MCF 10A (cell line): Measurements from ENCODE around the gene CIDEB. TPM values are rescaled to one million over a fixed set of nuclear protein-coding genes. Genes with fewer than 3 reads are reported as not detected.

ENCODE experiments used
- BruUV-seq: library from RNA; stranded (reverse); fragments of 400-500 nt; replicated peaks from 2 replicates; lab custom pipeline; 2021; lab: Mats Ljungman, UMichigan
- CTCF ChIA-PET: fragments of 300-600 bp; sonication (Branson Sonifier 250); formaldehyde crosslinking; extraction: SDS; loops from one replicate; lab custom pipeline; 2021; ENCODE audit warnings: antibody characterized with exemption, inconsistent platforms; lab: Yijun Ruan, JAX
- POLR2A ChIA-PET: fragments of 300-600, 350-650 bp; sonication (Branson Sonifier 250); formaldehyde crosslinking; extraction: SDS; loops from one replicate; lab custom pipeline; 2020; ENCODE audit warnings: antibody characterized with exemption, inconsistent platforms; lab: Yijun Ruan, JAX
- DNase-seq: peaks from one replicate; pipeline ENCODE4 v3.0.0-alpha.2; 2018; ENCODE audit not compliant: unreplicated experiment
- H3K27ac Mint-ChIP-seq: one replicate; pipeline ENCODE4 v1.8.0; 2022; ENCODE audit warnings: mild to moderate bottlenecking, low read depth, mixed read lengths; ENCODE audit not compliant: unreplicated experiment
- H3K27me3 Mint-ChIP-seq: one replicate; pipeline ENCODE4 v1.8.0; 2022; ENCODE audit warnings: mixed read lengths; ENCODE audit not compliant: insufficient read depth, unreplicated experiment
- H3K36me3 Mint-ChIP-seq: one replicate; pipeline ENCODE4 v1.8.0; 2022; ENCODE audit warnings: mild to moderate bottlenecking, moderate library complexity, mixed read lengths; ENCODE audit not compliant: insufficient read depth, unreplicated experiment
- H3K4me1 Mint-ChIP-seq: one replicate; pipeline ENCODE4 v1.8.0; 2022; ENCODE audit warnings: mixed read lengths; ENCODE audit not compliant: insufficient read depth, unreplicated experiment
- H3K4me3 Mint-ChIP-seq: one replicate; pipeline ENCODE4 v1.8.0; 2022; ENCODE audit warnings: mild to moderate bottlenecking, moderate library complexity, mixed read lengths; ENCODE audit not compliant: unreplicated experiment
- H3K9me3 Mint-ChIP-seq: one replicate; pipeline ENCODE4 v1.8.0; 2022; ENCODE audit warnings: mixed read lengths; ENCODE audit not compliant: unreplicated experiment
- CTCF ChIP-seq: fragments of 200-600 bp; IDR thresholded peaks from one replicate; pipeline ENCODE4 v1.8.0; 2022; ENCODE audit warnings: antibody characterized with exemption, mild to moderate bottlenecking; ENCODE audit not compliant: unreplicated experiment
- intact Hi-C: fragments of 100-400 bp; cut with micrococcal nuclease; formaldehyde crosslinking; loops from 2 replicates; pipeline ENCODE4 v1.14.1; 2022
- total RNA-seq: library from RNA; stranded (reverse); gene quantifications from 2 replicates; pipeline ENCODE4 v1.2.3, GENCODE V29; 2022

Gene CIDEB
- total RNA-seq, 1 experiment from 2014 or later: 1.3 TPM

- Mint-ChIP-seq H3K4me1 (peaks cover 2% of the 10 kb centered on the region), H3K27ac (no peak overlapping the region), H3K9me3 (no peaks in the 10 kb centered on the region), H3K4me3 (no peak overlapping the region), H3K36me3 (peaks cover 5% of the 10 kb centered on the region), H3K27me3 (peaks cover 11% of the 10 kb centered on the region)
- no peak for DNase-seq
- no peak for TF ChIP-seq CTCF
- BruUV-seq: no TSS peak
- POLR2A ChIA-PET: interaction anchor here (1.6 to 2.2 kb wide), 2 partner anchors 94 to 99 kb away, joined by 3 to 6 read pairs; no protein-coding TSS in a partner anchor
- intact Hi-C loops: no loop called here
- CTCF ChIA-PET: interaction anchor here (0.8 to 16.6 kb wide), 11 partner anchors 9 to 104 kb away, joined by 3 to 626 read pairs (median 4); partner anchors contain the start of genes CBLN3 and KHNYN
Observed at GRCh38 chr14:24337144-24337823, 29.5 kb upstream of the CIDEB start.

- no peak for DNase-seq
- POLR2A ChIA-PET: interaction anchor here (0.5 to 2.2 kb wide), 3 partner anchors 94 to 105 kb away, joined by 3 to 6 read pairs (median 3); partner anchors contain the start of genes CBLN3 and KHNYN
- no peak overlapping the region for H3K27ac Mint-ChIP-seq
- CTCF ChIA-PET: interaction anchor here (0.6 to 16.6 kb wide), 11 partner anchors 8 to 118 kb away, joined by 3 to 626 read pairs (median 4); partner anchors contain the start of genes CBLN3, KHNYN and SDR39U1
- intact Hi-C loops: no loop called here
- H3K36me3 Mint-ChIP-seq: peaks cover 6% of the 10 kb centered on the region
- H3K9me3 Mint-ChIP-seq: no peaks in the 10 kb centered on the region
- H3K4me3 Mint-ChIP-seq: no peak overlapping the region
- H3K4me1 Mint-ChIP-seq: peaks cover 7% of the 10 kb centered on the region
- no peak for TF ChIP-seq CTCF
- no TSS peak for BruUV-seq
- peaks cover 11% of the 10 kb centered on the region for H3K27me3 Mint-ChIP-seq
Observed at GRCh38 chr14:24335461-24336171, 27.8 kb upstream of the CIDEB start.

- intact Hi-C loops: no loop called here
- Mint-ChIP-seq H3K4me1 (peaks cover 7% of the 10 kb centered on the region), H3K9me3 (no peaks in the 10 kb centered on the region), H3K4me3 (no peak within 1 kb of the TSS), H3K27me3 (peaks cover 11% of the 10 kb centered on the region), H3K36me3 (peaks cover 6% of the 10 kb centered on the region), H3K27ac (no peak within 1 kb of the TSS)
- CTCF ChIA-PET: interaction anchor here (0.6 to 16.6 kb wide), 23 partner anchors 11 to 292 kb away, joined by 3 to 626 read pairs (median 21); partner anchors contain the start of genes CBLN3, CIDEB, KHNYN and LTB4R
- no TSS peak for BruUV-seq
- TF ChIP-seq CTCF: no peak
- no peak for DNase-seq
- POLR2A ChIA-PET: interaction anchor here (1.4 to 3.3 kb wide), 2 partner anchors 96 to 107 kb away, joined by 5 to 52 read pairs; partner anchors contain the start of genes CBLN3 and KHNYN
Observed at GRCh38 chr14:24334431-24335291, 26.9 kb upstream of the CIDEB start, which contains the start of gene ADCY4. ADCY4 (minus strand) TSS chr14:24335071; CDS start chr14:24334652, 419 bp downstream.
